ENCODE results near the gene FAM114A1. TPM values are rescaled to one million over a fixed set of nuclear protein-coding genes. Genes with fewer than 3 reads are reported as not detected.

Gene FAM114A1
- total and polyA plus RNA-seq, 4 donors: 22.1 to 108 (median 53.9) TPM

DNA sequence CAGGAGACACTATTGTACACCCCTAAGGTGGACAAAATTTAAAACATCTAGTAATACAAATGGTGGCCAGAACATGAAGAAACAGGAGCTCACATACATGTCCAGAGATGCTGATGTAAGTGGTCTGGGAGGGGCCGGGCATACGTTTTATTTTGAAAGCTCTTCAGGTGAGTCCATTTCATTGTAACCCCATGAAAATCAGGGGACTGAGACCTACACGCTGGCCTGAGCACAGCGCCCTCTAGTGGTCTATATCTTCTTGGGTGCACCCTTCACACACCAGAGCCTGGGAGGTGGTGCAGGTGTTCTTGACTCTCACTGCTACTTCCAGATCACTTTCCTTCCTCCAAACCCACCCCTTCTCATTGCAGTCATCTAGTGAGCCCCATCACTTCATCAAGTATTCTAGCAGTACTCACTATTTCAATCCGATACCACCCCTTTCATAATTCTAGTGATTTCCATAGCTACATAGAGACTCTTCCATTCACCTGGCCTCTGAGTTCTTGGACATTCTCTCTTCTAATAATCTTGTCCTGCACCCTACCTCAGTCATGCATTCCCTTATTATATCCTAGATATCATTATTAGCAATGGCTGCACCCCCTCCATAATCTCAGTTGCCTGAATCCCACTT lies 6.7 kb upstream of the FAM114A1 start:
- H3K27ac ChIP-seq (ENCODE audit: low read depth in 1 of 2, low read length in 2 of 2): no peak overlapping the region
- no peaks in the 10 kb centered on the region for H3K9me3 ChIP-seq (ENCODE audit: control insufficient read depth in 4 of 4, low read length in 3 of 4)
- H3K4me3 ChIP-seq (ENCODE audit: low read depth in 1 of 3, low read length in 3 of 3): no peak overlapping the region
- H3K9ac ChIP-seq (ENCODE audit: low read depth in 1 of 2, low read length in 2 of 2): no peak overlapping the region
- peak; percentile 52 for DNase-seq (ENCODE audit: low spot score)
- H3K36me3 ChIP-seq (ENCODE audit: control insufficient read depth in 4 of 4, insufficient read depth in 3 of 4, low read depth in 1 of 4, low read length in 3 of 4): no peaks in the 10 kb centered on the region
- peaks cover 0 to 4% (median 0%) of the 10 kb centered on the region in 4 donors for H3K4me1 ChIP-seq (ENCODE audit: control insufficient read depth in 4 of 4, insufficient read depth in 4 of 4, low read length in 3 of 4)
- H3K27me3 ChIP-seq (ENCODE audit: control insufficient read depth in 4 of 4, insufficient read depth in 4 of 4, low read length in 3 of 4): no peaks in the 10 kb centered on the region
- no peak for TF ChIP-seq FOXA2 (IDR thresholded peaks at IDR 0.05)
- no peak for TF ChIP-seq TAF1 (conservative IDR thresholded peaks at IDR 0.05)
- TF ChIP-seq HNF4A (conservative IDR thresholded peaks at IDR 0.05): no peak
- TF ChIP-seq, protein P1, sequence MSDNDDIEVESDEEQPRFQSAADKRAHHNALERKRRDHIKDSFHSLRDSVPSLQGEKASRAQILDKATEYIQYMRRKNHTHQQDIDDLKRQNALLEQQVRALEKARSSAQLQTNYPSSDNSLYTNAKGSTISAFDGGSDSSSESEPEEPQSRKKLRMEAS (IDR thresholded peaks at IDR 0.05): no peak
- TF ChIP-seq, protein P2, sequence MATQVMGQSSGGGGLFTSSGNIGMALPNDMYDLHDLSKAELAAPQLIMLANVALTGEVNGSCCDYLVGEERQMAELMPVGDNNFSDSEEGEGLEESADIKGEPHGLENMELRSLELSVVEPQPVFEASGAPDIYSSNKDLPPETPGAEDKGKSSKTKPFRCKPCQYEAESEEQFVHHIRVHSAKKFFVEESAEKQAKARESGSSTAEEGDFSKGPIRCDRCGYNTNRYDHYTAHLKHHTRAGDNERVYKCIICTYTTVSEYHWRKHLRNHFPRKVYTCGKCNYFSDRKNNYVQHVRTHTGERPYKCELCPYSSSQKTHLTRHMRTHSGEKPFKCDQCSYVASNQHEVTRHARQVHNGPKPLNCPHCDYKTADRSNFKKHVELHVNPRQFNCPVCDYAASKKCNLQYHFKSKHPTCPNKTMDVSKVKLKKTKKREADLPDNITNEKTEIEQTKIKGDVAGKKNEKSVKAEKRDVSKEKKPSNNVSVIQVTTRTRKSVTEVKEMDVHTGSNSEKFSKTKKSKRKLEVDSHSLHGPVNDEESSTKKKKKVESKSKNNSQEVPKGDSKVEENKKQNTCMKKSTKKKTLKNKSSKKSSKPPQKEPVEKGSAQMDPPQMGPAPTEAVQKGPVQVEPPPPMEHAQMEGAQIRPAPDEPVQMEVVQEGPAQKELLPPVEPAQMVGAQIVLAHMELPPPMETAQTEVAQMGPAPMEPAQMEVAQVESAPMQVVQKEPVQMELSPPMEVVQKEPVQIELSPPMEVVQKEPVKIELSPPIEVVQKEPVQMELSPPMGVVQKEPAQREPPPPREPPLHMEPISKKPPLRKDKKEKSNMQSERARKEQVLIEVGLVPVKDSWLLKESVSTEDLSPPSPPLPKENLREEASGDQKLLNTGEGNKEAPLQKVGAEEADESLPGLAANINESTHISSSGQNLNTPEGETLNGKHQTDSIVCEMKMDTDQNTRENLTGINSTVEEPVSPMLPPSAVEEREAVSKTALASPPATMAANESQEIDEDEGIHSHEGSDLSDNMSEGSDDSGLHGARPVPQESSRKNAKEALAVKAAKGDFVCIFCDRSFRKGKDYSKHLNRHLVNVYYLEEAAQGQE (IDR thresholded peaks at IDR 0.05): no peak
- TF ChIP-seq JUND (IDR thresholded peaks at IDR 0.05): no peak
- TF ChIP-seq RXRA (IDR thresholded peaks at IDR 0.05): no peak
- TF ChIP-seq, protein P3, sequence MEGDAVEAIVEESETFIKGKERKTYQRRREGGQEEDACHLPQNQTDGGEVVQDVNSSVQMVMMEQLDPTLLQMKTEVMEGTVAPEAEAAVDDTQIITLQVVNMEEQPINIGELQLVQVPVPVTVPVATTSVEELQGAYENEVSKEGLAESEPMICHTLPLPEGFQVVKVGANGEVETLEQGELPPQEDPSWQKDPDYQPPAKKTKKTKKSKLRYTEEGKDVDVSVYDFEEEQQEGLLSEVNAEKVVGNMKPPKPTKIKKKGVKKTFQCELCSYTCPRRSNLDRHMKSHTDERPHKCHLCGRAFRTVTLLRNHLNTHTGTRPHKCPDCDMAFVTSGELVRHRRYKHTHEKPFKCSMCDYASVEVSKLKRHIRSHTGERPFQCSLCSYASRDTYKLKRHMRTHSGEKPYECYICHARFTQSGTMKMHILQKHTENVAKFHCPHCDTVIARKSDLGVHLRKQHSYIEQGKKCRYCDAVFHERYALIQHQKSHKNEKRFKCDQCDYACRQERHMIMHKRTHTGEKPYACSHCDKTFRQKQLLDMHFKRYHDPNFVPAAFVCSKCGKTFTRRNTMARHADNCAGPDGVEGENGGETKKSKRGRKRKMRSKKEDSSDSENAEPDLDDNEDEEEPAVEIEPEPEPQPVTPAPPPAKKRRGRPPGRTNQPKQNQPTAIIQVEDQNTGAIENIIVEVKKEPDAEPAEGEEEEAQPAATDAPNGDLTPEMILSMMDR (IDR thresholded peaks at IDR 0.05; ENCODE audit: low read depth, low read length, missing input control): peak; percentile 52
- TF ChIP-seq, protein P4, sequence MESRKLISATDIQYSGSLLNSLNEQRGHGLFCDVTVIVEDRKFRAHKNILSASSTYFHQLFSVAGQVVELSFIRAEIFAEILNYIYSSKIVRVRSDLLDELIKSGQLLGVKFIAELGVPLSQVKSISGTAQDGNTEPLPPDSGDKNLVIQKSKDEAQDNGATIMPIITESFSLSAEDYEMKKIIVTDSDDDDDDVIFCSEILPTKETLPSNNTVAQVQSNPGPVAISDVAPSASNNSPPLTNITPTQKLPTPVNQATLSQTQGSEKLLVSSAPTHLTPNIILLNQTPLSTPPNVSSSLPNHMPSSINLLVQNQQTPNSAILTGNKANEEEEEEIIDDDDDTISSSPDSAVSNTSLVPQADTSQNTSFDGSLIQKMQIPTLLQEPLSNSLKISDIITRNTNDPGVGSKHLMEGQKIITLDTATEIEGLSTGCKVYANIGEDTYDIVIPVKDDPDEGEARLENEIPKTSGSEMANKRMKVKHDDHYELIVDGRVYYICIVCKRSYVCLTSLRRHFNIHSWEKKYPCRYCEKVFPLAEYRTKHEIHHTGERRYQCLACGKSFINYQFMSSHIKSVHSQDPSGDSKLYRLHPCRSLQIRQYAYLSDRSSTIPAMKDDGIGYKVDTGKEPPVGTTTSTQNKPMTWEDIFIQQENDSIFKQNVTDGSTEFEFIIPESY (IDR thresholded peaks at IDR 0.05): no peak
- TF ChIP-seq GABPA (IDR thresholded peaks at IDR 0.05 in 1 of 2, conservative IDR thresholded peaks at IDR 0.05 in 1 of 2): no peak
- no peak for TF ChIP-seq YY1 (IDR thresholded peaks at IDR 0.05)
- no peak for TF ChIP-seq NR2F2 (IDR thresholded peaks at IDR 0.05)
- TF ChIP-seq RAD21 (IDR thresholded peaks at IDR 0.05): peak; percentile 37 to 74
- 42% methylated on average over 5 of the region's 5 CpGs for WGBS

DNA sequence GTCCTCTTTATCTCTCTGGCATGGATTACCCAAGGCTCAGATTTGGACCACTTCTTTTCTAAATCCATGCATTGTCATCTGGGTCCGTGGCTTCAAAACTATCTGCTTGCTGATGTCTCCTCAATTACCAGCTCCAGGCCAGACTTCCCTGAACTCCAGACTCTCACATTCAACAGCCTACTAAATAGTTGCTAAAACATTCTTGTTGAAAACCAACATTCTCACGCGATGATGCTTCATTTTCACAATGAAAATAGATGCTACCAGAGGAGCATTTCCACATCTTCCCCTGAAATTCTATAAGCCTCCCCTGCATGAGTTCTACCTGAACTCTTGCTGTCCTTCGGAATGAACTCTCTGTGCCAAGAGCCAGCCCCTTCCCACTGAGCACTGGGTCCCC lies 5.8 kb upstream of the FAM114A1 start:
- H3K9me3 ChIP-seq (ENCODE audit: control insufficient read depth in 4 of 4, low read length in 3 of 4): no peaks in the 10 kb centered on the region
- H3K27ac ChIP-seq (ENCODE audit: low read depth in 1 of 2, low read length in 2 of 2): no peak overlapping the region
- TF ChIP-seq RAD21 (IDR thresholded peaks at IDR 0.05) (no peak), NR2F2 (IDR thresholded peaks at IDR 0.05) (no peak), HNF4A (conservative IDR thresholded peaks at IDR 0.05) (no peak)
- 92% methylated on average over 4 of the region's 4 CpGs for WGBS
- no peaks in the 10 kb centered on the region for H3K36me3 ChIP-seq (ENCODE audit: control insufficient read depth in 4 of 4, insufficient read depth in 3 of 4, low read depth in 1 of 4, low read length in 3 of 4)
- peaks cover 0 to 4% (median 0%) of the 10 kb centered on the region in 4 donors for H3K4me1 ChIP-seq (ENCODE audit: control insufficient read depth in 4 of 4, insufficient read depth in 4 of 4, low read length in 3 of 4)
- DNase-seq (ENCODE audit: low spot score): no peak
- no peaks in the 10 kb centered on the region for H3K27me3 ChIP-seq (ENCODE audit: control insufficient read depth in 4 of 4, insufficient read depth in 4 of 4, low read length in 3 of 4)
- H3K9ac ChIP-seq (ENCODE audit: low read depth in 1 of 2, low read length in 2 of 2): no peak overlapping the region
- H3K4me3 ChIP-seq (ENCODE audit: low read depth in 1 of 3, low read length in 3 of 3): no peak overlapping the region

Measured in liver (tissue), 9 donors.